ENCODE results near the gene PCLO.

PCLO gene, protein sequence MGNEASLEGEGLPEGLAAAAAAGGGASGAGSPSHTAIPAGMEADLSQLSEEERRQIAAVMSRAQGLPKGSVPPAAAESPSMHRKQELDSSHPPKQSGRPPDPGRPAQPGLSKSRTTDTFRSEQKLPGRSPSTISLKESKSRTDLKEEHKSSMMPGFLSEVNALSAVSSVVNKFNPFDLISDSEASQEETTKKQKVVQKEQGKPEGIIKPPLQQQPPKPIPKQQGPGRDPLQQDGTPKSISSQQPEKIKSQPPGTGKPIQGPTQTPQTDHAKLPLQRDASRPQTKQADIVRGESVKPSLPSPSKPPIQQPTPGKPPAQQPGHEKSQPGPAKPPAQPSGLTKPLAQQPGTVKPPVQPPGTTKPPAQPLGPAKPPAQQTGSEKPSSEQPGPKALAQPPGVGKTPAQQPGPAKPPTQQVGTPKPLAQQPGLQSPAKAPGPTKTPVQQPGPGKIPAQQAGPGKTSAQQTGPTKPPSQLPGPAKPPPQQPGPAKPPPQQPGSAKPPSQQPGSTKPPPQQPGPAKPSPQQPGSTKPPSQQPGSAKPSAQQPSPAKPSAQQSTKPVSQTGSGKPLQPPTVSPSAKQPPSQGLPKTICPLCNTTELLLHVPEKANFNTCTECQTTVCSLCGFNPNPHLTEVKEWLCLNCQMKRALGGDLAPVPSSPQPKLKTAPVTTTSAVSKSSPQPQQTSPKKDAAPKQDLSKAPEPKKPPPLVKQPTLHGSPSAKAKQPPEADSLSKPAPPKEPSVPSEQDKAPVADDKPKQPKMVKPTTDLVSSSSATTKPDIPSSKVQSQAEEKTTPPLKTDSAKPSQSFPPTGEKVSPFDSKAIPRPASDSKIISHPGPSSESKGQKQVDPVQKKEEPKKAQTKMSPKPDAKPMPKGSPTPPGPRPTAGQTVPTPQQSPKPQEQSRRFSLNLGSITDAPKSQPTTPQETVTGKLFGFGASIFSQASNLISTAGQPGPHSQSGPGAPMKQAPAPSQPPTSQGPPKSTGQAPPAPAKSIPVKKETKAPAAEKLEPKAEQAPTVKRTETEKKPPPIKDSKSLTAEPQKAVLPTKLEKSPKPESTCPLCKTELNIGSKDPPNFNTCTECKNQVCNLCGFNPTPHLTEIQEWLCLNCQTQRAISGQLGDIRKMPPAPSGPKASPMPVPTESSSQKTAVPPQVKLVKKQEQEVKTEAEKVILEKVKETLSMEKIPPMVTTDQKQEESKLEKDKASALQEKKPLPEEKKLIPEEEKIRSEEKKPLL (N-terminal part only)

DNA sequence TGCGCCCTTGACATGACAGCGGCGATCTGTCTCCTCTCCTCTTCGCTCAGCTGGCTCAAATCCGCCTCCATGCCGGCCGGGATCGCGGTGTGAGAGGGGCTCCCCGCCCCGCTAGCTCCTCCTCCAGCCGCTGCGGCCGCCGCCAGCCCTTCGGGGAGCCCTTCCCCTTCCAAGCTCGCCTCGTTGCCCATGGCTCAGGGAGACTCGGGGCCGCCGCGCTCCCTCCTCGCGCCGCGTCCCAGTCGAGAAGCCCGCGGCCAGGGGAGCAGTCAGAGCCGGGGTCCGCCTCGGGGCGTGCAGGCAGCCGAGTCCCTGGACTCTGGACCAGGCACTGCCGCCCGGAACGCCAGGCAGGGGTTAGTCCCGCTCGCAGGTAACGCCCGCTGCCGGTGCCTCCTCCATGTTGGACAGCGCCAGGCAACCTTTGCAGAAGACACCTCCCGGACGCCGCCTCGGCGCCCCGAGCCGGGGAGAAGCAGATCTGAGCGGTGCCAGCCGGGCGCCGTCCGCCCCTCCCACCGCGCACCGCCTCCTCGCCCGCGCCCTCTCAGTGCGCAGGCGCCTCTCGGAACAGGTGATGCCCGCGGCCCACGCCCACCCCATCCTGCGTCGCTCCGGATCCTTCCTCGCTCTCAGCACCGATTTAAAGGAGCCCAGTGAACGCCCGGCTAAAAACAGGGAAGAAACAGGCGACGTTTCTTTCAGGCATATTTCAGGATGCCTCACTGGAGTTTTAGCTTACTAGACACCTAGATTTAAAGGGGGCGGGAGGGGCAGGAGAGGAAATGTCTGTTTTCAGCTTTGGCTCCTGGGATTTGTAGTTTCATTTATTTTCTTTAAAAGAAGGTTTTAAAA lies at the start of gene PCLO:
TSS of gene PCLO (minus strand) at position 483 of the 855 bp plus-strand sequence. CDS start at position 191, 292 bp downstream.
- no peak for DNase-seq

DNA sequence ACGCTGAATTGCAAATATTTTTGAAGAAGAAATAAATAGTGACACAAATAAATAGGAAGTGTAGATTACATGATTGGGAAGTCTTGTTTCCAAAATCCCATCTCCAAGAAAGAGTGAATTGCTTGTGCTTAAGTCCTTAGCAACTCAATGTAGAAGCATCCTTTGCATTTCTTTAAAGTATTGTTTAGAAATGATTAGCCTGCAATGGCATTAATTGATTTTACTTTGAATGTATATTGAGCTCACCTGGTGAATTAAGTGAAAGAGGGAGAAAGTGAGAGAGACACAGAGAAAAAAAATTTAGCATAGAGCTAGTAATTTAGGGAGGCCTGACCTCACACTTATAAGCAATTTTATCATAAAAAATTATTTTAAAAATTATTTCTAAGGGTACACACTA lies 49.0 kb upstream of the PCLO start:
- no peak for DNase-seq

DNA sequence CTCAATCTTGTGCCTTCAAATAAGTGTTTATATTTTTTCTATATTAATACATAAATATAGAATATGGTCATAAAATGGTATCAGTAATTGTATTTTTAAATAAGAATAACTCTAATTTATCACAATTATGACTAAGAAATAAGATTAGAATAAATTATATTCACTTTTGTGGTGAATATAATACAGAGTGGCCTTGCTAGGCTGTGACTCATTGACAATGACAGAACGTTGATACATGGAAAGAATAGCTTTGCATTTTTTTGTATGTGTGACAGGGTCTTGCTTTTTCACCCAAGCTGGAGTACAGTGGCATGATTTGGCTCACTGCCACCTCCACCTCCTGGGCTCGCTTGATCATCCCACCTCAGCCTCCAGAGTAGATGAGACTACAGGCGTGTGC lies 47.8 kb upstream of the PCLO start:
- no peak for DNase-seq

DNA sequence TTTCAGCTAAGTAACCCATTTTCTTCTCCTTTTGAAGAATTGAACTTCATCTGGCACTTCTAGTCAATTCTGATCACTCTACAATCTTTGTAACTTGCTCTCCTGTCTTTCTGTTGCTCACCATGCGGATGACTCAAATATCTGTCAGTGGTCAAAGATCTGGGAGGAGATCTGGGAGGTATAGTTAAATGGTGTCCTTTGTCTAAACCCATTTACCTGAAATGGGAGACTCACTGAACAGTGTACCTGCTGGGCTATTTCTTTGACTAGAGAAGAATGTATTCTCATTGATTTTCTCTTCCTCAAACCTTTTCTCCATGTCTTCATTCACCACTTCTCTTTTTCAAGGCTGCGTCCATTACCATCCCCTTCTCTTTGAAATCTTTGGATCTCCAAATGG lies 42.0 kb upstream of the PCLO start:
- DNase-seq: no peak

DNA sequence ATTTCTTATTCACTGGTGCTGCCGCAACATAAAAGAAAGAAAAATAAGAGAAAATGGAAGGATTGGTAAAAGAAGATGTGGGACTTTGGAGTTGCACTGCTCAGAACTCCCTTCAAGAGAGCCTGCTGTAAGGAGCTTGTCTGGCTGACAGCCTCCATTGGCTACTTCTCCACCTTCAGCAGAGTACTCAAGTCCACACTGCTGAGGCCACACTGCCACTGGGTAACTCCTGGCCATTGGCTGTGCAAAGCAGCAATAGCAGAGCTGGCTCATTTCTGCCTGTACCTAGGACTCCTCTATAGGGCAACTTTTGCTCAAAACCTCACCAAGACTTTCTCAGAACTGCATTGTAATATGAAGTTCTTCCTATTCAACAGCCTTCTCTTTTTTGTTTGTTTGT lies 38.7 kb upstream of the PCLO start:
- DNase-seq: no peak

DNA sequence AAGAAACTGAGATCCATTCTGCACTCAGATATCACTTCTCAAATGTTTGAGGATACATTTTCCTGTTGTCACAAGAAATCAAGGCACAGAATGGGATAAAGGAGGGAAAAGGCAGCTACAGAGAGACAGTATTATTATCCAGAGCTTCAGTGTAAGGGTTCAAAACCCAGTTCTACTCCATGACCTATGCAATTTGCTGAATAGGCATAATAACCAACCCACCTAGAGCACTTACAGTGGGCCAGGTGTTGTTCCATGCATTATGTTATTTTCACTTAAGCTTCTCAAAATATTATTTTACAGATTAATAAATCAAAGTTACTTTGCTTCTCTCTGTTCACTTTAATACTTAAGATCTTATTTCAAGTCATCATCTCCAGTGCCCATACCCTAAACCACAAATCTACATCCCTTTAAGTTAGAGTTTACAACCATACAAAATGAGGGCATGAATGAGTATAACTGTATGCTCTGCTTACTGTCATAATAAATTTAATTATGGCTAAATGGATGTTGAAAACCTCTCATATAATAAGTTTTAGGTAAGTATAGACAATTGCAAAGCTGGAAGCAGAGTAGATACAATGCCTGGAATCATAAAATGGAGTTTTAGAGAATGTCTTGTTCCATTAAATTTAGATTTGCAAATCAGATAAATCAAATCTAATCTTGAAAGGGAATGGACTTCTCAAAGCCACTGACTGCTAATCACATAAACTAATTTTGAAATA lies 28.1 kb upstream of the PCLO start:
- DNase-seq: no peak

DNA sequence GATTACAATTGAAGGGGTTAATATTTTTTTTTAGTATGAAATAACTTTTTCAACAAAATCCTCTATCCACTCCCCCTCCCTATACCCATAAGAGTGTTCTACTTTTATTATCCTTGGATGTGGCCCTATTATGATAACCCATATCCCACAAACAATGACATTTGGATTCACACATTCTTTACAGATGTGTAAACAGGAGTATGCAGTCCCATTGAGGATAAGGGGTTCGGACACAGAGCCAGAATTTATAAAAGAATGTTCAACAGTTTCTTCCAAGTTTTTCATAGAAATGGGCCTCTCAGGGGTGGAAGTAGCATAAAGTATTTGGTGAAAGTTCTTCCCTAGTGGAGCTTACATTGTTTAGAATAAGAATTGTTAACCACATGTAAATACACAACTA lies 16.1 kb upstream of the PCLO start:
- no peak for DNase-seq

DNA sequence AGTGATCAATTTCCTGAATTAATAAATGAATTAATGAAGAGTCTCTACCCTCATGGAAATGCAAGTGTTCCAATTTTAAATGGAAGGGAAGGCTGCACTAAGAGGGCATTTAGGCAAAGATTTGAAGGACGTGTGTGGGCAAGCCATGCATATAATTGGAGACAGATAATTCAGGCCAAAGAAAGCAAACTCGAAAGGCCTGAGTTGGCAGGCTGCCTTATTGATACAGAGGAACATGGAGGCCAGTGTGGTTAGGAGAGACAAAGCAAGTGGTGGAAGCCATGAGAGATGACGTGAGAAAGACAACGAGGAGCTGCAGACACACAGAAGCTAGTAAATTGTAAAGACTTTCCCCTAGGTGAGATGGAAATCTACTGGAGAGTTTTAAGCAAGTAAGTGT lies 15.4 kb upstream of the PCLO start:
- no peak for DNase-seq

DNA sequence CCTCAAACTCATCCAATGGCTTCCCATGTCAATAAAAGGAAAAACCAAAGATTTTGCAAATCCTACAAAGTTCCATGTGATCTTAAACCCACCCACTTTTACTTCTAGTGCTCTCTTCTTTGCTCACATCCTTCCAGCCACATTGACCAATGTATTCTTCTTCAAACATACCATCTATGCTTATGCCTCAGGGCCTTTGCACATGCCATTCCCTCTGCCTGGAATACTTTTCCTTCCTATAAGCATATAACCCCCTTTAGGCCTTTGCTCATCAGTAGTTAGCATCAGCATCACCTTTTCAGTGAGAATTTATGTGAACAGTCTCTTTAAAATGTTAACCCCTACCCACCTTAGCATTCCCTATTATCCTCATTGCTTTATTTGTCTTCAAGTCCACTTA lies 11.0 kb upstream of the PCLO start:
- no peak for DNase-seq

DNA sequence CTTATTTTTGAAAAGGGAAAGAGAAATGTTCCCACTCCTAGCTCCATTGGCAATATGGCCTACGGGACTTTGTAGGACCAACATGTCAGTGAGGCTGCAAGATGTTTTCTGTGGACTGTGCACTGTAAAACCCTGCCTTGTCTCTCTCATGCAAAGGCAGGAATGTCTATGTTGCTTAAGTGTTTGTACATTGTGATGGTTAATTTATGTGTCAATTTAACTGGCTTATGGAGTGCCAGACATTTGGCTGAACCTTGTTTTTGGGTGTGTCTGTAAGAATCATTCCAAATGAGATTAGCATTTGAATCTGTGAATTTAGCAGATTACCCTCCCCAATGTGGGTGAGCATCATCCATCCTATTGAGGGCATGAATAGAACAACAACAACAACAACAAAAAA lies 4.1 kb upstream of the PCLO start:
- DNase-seq: no peak

DNA sequence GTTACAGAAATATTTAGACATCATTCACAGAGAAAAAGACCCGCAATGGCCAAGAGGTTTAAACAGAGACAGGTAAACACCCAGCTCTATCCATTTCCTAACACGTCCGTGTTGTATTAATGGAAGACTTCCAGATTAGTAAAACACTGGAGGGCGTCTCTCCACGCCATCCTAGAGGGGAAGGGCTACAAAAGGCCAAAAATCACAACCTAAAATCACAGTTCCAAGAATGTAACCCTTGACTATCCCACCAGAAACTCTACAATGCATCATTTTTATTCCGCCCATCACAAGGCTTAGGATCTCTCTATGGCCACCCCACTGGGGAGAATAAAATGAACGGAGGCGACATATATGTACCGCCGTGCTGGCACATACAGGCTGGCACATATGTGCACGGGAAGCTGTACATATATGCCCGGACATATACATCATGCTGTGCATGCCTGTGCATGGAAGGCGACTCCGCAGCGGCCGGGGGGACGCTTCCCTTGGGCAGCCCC lies 734 bp downstream of the PCLO start:
- no peak for DNase-seq

DNA sequence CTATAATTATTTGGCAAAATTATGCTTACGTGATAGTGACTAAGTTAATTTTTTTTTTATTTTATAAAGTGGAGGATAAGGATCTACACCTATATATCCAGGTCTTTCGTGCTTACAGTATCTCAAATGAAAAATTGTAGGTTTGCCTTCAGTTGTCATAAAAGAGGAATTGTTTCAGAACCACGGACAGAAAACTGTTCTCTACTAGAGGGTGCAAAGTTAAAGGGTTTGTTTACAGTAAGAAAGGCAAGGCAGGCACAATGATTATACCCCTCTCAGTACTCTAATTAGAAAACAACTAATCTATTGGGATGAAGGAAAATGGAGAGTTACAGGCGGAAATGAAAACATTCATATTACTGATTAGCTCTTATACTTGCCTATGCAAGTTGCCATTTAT lies 1.5 kb downstream of the PCLO start:
- no peak for DNase-seq

DNA sequence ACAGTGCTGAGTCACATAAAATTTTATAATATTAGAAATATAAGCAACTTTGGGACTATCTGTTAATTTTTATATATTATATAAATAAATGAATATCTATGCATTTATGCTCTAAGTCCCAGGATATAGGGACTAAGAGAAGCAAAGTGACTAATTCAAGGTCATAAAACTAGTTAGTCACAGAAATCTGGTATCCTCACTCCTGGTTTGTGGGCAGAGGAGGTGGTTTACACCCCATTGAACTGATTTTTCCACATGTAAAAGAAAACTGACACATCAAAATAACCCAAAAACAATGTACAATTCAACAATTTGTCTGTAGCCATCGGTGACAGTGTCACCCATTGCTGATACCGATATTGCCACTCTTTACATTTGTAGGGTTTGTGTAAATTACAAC lies 3.0 kb downstream of the PCLO start:
- no peak for DNase-seq

DNA sequence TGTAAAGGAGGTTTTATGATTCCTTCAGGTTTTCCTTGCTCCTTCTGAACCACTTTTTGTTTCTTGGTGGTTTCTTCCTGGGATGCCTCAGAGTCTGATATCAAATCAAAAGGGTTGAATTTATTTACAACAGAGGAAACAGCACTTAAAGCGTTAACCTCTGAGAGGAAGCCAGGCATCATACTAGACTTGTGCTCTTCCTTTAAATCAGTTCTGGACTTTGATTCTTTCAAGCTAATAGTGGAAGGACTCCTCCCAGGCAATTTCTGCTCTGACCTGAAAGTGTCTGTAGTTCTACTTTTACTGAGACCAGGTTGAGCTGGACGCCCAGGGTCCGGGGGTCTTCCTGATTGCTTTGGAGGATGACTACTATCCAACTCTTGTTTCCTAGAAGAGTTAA lies 6.7 kb downstream of the PCLO start:
- DNase-seq: no peak

DNA sequence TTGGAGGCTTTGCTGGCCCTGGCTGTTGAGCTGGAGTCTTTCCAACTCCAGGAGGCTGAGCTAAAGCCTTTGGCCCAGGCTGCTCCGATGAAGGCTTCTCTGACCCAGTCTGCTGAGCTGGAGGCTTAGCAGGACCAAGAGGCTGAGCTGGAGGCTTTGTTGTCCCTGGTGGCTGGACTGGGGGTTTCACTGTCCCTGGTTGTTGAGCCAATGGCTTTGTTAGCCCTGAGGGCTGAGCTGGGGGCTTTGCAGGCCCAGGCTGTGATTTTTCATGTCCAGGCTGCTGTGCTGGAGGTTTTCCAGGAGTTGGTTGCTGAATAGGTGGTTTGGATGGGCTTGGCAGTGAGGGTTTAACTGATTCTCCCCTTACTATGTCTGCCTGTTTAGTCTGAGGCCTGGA lies 7.3 kb downstream of the PCLO start:
- DNase-seq: no peak

DNA sequence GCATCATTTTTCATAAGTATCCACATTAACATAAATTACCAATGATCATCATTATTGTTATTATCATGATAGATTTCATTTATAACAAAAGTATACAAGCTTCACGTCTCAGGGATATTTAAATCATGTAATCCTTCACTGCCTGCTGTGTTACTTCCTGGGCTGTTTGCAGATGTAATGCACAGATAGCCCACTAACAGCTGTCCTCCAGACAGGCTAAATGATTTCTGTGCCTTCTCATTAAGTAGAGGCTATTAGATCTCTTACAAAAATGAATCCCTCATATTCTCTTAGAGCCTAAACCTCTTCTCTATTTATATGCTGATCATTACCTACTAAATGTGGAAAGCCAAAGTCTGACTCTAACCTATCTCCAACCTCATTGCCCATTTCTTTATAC lies 9.3 kb downstream of the PCLO start:
- no peak for DNase-seq

DNA sequence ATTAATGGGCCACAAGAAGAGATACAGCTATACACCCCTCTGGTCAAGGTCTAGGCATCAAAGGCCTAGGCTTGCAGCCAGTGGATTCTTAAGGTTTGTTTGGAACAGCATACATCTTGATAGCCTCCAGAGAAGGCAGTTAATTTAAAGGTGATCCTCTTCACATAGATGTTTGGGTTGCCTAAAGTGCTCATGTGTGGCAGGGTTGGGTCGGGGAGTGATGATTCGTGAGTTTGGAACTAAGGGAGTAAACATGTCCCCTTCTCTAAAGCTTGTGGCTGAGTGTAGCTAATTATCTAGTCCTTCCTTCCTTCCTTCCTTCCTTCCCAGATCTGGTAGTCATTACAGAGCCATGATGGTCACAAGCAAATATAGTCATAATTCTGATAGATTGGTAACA lies 12.4 kb downstream of the PCLO start:
- DNase-seq: no peak

DNA sequence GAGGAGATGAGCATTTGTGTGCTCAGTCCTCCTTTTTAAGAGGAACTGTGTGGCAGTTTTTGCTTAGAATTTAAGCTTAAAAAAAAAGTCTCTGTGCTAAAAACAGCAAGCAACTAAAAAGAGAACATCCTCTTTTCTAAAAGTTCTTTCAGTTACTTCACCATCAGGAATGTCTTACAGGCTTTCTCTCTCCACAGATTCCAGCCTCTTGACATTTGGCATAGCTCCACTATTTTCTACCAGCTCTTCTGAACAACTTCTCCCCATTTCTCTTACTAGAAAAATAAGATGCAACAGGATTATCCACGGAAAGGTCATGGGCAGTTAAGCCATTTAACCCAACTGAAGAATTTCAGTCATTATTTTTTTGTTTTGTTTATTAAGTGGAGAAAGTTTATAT lies 13.2 kb downstream of the PCLO start:
- DNase-seq: no peak

DNA sequence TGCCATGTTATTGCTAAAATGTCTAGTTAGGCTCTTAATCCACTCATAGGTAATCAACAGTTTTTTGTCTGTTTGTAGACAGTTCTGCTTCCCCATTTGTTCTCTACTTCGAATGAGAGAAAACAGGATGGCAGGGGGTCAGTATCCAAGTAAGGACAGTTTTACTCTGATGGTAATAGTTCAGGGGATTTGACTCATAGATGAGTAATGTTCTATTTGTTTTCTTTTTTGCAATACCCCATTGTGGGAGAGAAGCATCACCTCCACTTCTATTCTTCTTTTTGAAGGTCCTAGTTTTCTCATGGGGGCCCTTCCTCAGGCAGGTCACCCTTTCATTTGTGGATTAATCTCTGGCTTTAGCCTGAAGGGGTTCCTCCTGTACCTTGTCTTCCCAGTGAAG lies 13.9 kb downstream of the PCLO start:
- no peak for DNase-seq

DNA sequence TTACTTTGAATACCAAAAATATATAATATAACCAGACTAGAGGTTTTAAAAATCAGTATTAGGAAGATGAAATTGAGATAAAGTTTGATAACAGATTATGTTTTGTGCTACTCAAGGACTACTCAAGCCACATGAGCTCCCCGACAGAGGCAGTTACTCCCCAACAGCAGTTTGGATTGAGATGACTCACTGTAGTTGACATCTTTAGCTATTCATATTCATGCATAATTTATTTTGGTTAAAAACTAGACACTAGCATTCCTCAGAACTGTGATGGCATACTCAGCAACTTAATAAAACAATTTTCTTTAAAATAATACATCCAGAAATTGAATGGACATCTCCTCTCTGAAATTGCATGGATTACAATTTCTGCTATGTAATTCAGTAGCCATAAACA lies 19.6 kb downstream of the PCLO start:
- DNase-seq: no peak

DNA sequence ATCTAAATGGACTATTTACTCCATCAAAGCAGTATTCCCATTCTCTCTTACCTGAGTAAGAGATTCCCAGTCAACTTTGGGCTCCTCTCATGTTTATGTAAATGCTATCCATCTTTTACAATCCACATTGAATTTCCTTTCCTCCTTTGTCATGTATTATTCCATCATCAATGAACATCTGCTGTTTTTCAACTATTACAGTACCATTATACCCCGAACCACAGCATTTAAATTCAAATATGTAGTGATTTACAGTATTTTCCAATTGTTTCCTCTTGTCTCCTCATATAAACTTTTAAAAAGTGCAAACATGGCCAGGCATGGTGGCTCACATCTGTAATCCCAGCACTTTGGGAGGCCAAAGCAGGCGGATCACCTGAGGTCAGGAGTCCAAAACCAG lies 20.3 kb downstream of the PCLO start:
- DNase-seq: no peak

DNA sequence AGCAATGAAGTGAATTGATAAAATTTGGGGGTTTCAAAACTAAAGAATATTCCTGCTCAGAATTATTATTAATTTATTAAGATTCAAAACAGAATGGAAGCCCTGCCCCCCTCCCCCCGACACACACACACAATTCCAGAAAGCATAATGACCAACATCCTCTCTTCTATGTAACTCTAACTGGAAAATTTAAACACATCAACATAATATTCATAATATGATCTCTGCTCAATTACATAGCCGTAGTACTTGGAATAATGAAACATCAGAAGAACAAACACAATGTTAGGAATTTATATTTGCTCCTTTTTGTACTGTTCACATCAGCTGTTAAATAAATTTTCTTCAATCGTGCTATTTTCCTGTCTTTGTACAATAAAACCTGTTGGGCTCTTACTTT lies 20.8 kb downstream of the PCLO start:
- DNase-seq: no peak

All from GF-D8 (cell line).